Endothelial cell of umbilical vein (primary cell): ENCODE measurements around the gene ZBTB7C. TPM values are rescaled to one million over a fixed set of nuclear protein-coding genes. Genes with fewer than 3 reads are reported as not detected.

ENCODE experiments used
- BruUV-seq: library from RNA; stranded (reverse); fragments of 400-500 nt; replicated peaks from 2 replicates; lab custom pipeline; 2021; lab: Mats Ljungman, UMichigan
- CTCF ChIA-PET: fragments of 300-600, 350-600 bp; sonication (Branson Sonifier 250); formaldehyde crosslinking; loops from one replicate; lab custom pipeline; 2021; ENCODE audit warnings: antibody characterized with exemption, inconsistent platforms; lab: Charles Lee
- POLR2A ChIA-PET: fragments of 300-600, 350-600 bp; sonication (Branson Sonifier 250); formaldehyde crosslinking; loops from one replicate; lab custom pipeline; 2021; ENCODE audit warnings: antibody characterized with exemption, inconsistent platforms; lab: Charles Lee
- DNase-seq: peaks from one replicate; pipeline ENCODE4 v3.0.0-alpha.2; 2011; ENCODE audit warnings: low read depth, low spot score
- FAIRE-seq: peaks from 2 replicates; lab custom pipeline; 2011; peaks lifted over from hg19 to GRCh38; lab: Jason Lieb, UNC
- H2AFZ ChIP-seq: 2 replicates; pipeline ENCODE4 v1.6.0; 2012; ENCODE audit warnings: low read depth, low read length, control low read depth, inconsistent platforms
- H3K27ac ChIP-seq: 2 replicates; pipeline ENCODE4 v1.5.1; 2011; ENCODE audit warnings: low read depth, mild to moderate bottlenecking, control low read depth, low read length, moderate library complexity; ENCODE audit not compliant: insufficient read depth
- H3K27me3 ChIP-seq, 2 experiments: 2 replicates each; pipeline versions ENCODE4 v1.6.0 to v1.6.1; 2011; ENCODE audit warnings: low read length in 2 of 2, mixed read lengths in 1 of 2; ENCODE audit not compliant: control insufficient read depth in 2 of 2, insufficient read depth in 2 of 2
- H3K36me3 ChIP-seq, 2 experiments: 2 replicates in 1 of 2; 3 replicates in 1 of 2; pipeline ENCODE4 v1.5.1; 2011; ENCODE audit warnings: low read length in 2 of 2, mild to moderate bottlenecking in 1 of 2, moderate library complexity in 1 of 2; ENCODE audit not compliant: control insufficient read depth in 2 of 2, insufficient read depth in 2 of 2; ENCODE audit errors: extremely low read depth in 1 of 2
- H3K4me1 ChIP-seq: 3 replicates; pipeline ENCODE4 v1.5.1; 2011; ENCODE audit warnings: mild to moderate bottlenecking, low read length; ENCODE audit not compliant: control insufficient read depth, insufficient read depth; ENCODE audit errors: extremely low read depth
- H3K4me2 ChIP-seq: 2 replicates; pipeline ENCODE4 v1.6.1; 2011; ENCODE audit warnings: low read length, control low read depth, mixed read lengths; ENCODE audit not compliant: insufficient read depth
- H3K4me3 ChIP-seq, 3 experiments: fragments of 200-600 bp in 1 of 3; sonication (generic), shearing (Covaris generic) in 1 of 3; replicated peaks in 1 of 3; 2 replicates each; pipeline ENCODE4 v1.5.1; 2011 to 2016; ENCODE audit warnings: control low read depth in 3 of 3, low read length in 3 of 3, mild to moderate bottlenecking in 2 of 3, inconsistent platforms in 1 of 3, low read depth in 1 of 3, moderate library complexity in 1 of 3; ENCODE audit not compliant: insufficient read depth in 1 of 3
- H3K79me2 ChIP-seq: 2 replicates; pipeline ENCODE4 v1.6.0; 2012; ENCODE audit warnings: low read length, inconsistent platforms; ENCODE audit not compliant: control insufficient read depth, insufficient read depth
- H3K9ac ChIP-seq: replicated peaks from 2 replicates; pipeline ENCODE3; 2011; ENCODE audit warnings: low read length, control low read depth; ENCODE audit not compliant: insufficient read depth; ENCODE audit errors: extremely low read depth
- H3K9me1 ChIP-seq: replicated peaks from 3 replicates; pipeline ENCODE4 v1.6.0; 2011; ENCODE audit warnings: mild to moderate bottlenecking, low read length; ENCODE audit not compliant: control insufficient read depth, insufficient read depth; ENCODE audit errors: extremely low read depth
- H3K9me3 ChIP-seq: replicated peaks from 2 replicates; pipeline ENCODE4 v1.5.1; 2012; ENCODE audit warnings: low read length, inconsistent platforms; ENCODE audit not compliant: control insufficient read depth, insufficient read depth
- H4K20me1 ChIP-seq: replicated peaks from 2 replicates; pipeline ENCODE3; 2011; ENCODE audit warnings: mild to moderate bottlenecking, low read length; ENCODE audit not compliant: control insufficient read depth, insufficient read depth; ENCODE audit errors: extremely low read depth
- CTCF ChIP-seq, 2 donors: IDR thresholded peaks; 1 replicate in 1 of 2; 2 replicates in 1 of 2; pipeline ENCODE4 v1.5.1; 2011; ENCODE audit warnings: low read length in 2 of 2, mild to moderate bottlenecking in 2 of 2, moderate library complexity in 2 of 2, control low read depth in 1 of 2, inconsistent platforms in 1 of 2, low read depth in 1 of 2; ENCODE audit not compliant: insufficient read depth in 1 of 2; ENCODE audit errors: extremely low read depth in 1 of 2
- EZH2 ChIP-seq: IDR thresholded peaks from 2 replicates; pipeline ENCODE4 v1.6.1; 2012; ENCODE audit warnings: borderline replicate concordance, low read depth, mild to moderate bottlenecking, moderate library complexity, low read length, inconsistent platforms; ENCODE audit not compliant: severe bottlenecking
- FOS ChIP-seq: IDR thresholded peaks from 2 replicates; pipeline ENCODE4 v1.6.1; 2011; ENCODE audit warnings: mild to moderate bottlenecking, low read length, moderate library complexity, borderline replicate concordance; ENCODE audit not compliant: insufficient read depth
- GATA2 ChIP-seq: IDR thresholded peaks from 2 replicates; pipeline ENCODE4 v1.7.0; 2011; ENCODE audit warnings: low read depth, mild to moderate bottlenecking, moderate library complexity, mixed read lengths, low read length; ENCODE audit not compliant: insufficient read length, insufficient read depth
- JUN ChIP-seq: IDR thresholded peaks from 2 replicates; pipeline ENCODE4 v1.6.1; 2011; ENCODE audit warnings: borderline replicate concordance, low read depth; ENCODE audit not compliant: insufficient read length, insufficient read depth
- MAX ChIP-seq: IDR thresholded peaks from 2 replicates; pipeline ENCODE4 v1.6.1; 2011; ENCODE audit not compliant: insufficient read depth, insufficient read length
- MYC ChIP-seq: IDR thresholded peaks from one replicate; pipeline ENCODE4 v1.6.1; 2011; ENCODE audit warnings: mild to moderate bottlenecking, low read depth, low read length
- POLR2A ChIP-seq: IDR thresholded peaks from 2 replicates; pipeline ENCODE4 v1.6.1; 2012; ENCODE audit warnings: low read depth, mild to moderate bottlenecking, control low read depth, low read length
- POLR2AphosphoS5 ChIP-seq: IDR thresholded peaks from 2 replicates; pipeline ENCODE4 v1.6.1; 2012; ENCODE audit warnings: low read depth, mild to moderate bottlenecking, control low read depth, low read length, moderate library complexity; ENCODE audit not compliant: insufficient read depth
- dilution Hi-C: fragments of 300-500 bp; cut with MboI; formaldehyde crosslinking; loops from one replicate; pipeline ENCODE4 v1.15.0; 2019; ENCODE audit warnings: low sequenced_read_pairs; ENCODE audit not compliant: extremely low pct_ligation_motif_present
- intact Hi-C: fragments of 100-400 bp; cut with micrococcal nuclease; formaldehyde crosslinking; loops from one replicate; pipeline ENCODE4 v1.10.0; 2022
- polyA plus RNA-seq, 4 experiments: library from polyadenylated mRNA; depleted of rRNA in 3 of 4; stranded (reverse) in 3 of 4; unstranded in 1 of 4; fragments of >200 nt; gene quantifications; 2 replicates each; pipeline versions ENCODE4 v1.2.1 to v1.2.3, GENCODE V29; 2011 to 2012; ENCODE audit warnings: missing spikeins in 1 of 4
- total RNA-seq: library from RNA; stranded (reverse); gene quantifications from 2 replicates; pipeline ENCODE4 v1.2.3, GENCODE V29; 2021

ZBTB7C gene
- total and polyA plus RNA-seq, 2 donors (not counting 3 experiments of a cell fraction or from before 2014, with no cell fraction given): not detected

DNA sequence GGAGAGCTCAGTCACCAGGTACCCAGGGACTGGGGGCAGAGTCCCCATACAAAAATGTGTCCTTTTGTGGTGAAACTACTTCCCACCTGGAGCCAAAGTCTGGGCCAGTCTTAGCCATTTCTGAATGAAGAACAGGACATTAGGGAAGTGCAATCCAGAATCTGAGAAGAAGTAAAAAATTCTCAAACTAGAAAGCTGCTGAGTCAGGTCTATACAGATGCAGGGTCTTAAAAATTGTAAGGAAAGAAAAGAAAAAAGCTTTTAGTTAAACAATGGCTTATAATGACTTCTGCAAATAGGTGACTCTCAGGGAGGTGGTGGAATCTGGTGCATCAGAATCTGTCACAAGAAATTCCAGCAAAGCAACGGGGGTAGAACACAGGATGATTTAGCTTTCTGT, 13.5 kb downstream of the ZBTB7C start:
- no peak overlapping the region for H3K27ac ChIP-seq
- H3K4me3 ChIP-seq: no peak overlapping the region
- dilution Hi-C loops: no loop called here
- no TSS peak for BruUV-seq
- ChIA-PET POLR2A (no interaction called here), CTCF (interaction anchor here (1.4 kb wide), 1 partner anchor 12 kb away, joined by 6 read pairs; no protein-coding TSS in a partner anchor)
- DNase-seq (no peak), FAIRE-seq (no peak)
- H2AFZ ChIP-seq: no peak overlapping the region
- no peak overlapping the region for H3K9ac ChIP-seq
- intact Hi-C loops: no loop called here
- H3K27me3 ChIP-seq: peaks cover 19 to 22% of the 10 kb centered on the region in 2 experiments
- H3K79me2 ChIP-seq: no peaks in the 10 kb centered on the region
- H3K9me3 ChIP-seq: no peaks in the 10 kb centered on the region
- no peaks in the 10 kb centered on the region for H3K9me1 ChIP-seq
- H3K36me3 ChIP-seq: no peaks in the 10 kb centered on the region
- H4K20me1 ChIP-seq: no peaks in the 10 kb centered on the region
- H3K4me2 ChIP-seq: no peak overlapping the region
- no peaks in the 10 kb centered on the region for H3K4me1 ChIP-seq
- TF ChIP-seq JUN: no peak
- TF ChIP-seq CTCF (IDR thresholded peaks at IDR 0.05; ENCODE audit: extremely low read depth in 1 of 2, insufficient read depth in 1 of 2, low read depth in 1 of 2, low read length in 2 of 2): no peak
- no peak for TF ChIP-seq POLR2AphosphoS5
- TF ChIP-seq MYC: no peak
- no peak for TF ChIP-seq EZH2
- no peak for TF ChIP-seq FOS
- TF ChIP-seq MAX: no peak
- no peak for TF ChIP-seq GATA2
- TF ChIP-seq POLR2A: no peak
